Skin epidermis (tissue), 12 donors: ENCODE measurements around the gene LPCAT1.
"Not testable (repeated sequence)": the region's sequence is repeated elsewhere in the genome, so short reads cannot be mapped to it uniquely, and the experiment has no call there.

Experiments
- H3K27ac ChIP-seq, 21 experiments: fragments of 200-600 bp; sonication (generic) in 11 of 21; one replicate each; pipeline ENCODE4 v1.5.0; 2020; ENCODE audit warnings: mild to moderate bottlenecking in 3 of 21, inconsistent platforms in 2 of 21, moderate library complexity in 2 of 21
- H3K4me3 ChIP-seq, 7 experiments: fragments of 200-600 bp; sonication (generic) in 2 of 7; one replicate each; pipeline ENCODE4 v1.5.0; 2020; ENCODE audit warnings: inconsistent platforms in 2 of 7, mild to moderate bottlenecking in 2 of 7, moderate library complexity in 1 of 7

LPCAT1 gene

DNA sequence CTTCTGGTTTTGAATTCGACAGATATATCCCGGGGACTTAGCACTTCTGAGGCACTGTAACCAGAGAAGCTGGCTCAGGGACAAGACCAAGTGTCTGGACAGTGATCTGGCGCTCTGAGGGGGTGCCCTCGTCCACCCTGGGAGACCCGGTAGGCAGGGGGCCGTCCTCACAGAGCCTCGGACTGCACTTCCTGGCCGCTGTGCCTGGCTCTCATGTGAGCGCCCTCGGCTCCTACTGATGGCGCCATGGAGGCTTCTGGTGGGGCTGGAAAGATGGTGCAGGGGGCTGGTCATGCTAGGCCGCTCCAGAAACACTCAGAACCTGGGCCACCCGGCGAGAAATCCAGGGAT lies 59.7 kb downstream of the LPCAT1 start:
- H3K4me3 ChIP-seq: no peak overlapping the region
- no peak overlapping the region for H3K27ac ChIP-seq

DNA sequence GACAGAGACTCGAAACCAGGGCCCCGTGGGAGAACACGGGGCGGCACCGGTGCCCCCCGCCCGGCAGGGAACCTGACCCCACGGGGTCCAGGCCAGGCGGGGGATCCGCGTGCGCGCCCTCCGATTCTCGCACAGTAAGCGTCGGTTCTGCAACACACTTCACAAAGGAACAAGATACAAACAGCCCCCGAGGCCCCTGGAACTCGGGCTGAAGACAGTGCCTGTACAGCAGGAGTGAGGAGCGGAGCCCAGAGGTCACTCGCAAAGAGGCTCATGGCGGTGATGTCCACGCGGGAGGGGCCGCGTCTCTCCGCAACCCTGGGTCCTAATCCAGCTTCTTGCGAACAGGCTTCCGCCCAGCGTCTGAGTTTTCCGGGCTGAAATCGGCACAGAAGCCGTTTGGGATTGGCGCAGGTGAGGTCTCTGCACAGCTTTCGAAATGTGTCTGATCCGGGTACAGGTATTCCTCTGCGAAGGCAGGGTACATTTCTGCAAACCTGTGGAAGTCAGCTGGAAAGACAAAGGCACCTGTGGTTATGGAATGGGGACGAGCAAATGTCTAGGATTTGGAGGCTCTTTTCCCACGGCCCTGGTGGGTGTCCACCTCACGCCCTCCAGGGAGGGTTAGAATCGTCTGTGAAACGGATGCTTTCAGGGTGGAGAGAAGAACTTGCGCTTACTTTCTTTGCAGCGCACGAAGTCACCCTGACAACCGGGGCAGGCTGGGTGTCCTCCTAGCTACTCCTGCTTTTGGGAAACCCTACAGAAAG lies 60.2 kb downstream of the LPCAT1 start:
- Histone ChIP-seq H3K27ac (no peak overlapping the region), H3K4me3 (no peak overlapping the region)

DNA sequence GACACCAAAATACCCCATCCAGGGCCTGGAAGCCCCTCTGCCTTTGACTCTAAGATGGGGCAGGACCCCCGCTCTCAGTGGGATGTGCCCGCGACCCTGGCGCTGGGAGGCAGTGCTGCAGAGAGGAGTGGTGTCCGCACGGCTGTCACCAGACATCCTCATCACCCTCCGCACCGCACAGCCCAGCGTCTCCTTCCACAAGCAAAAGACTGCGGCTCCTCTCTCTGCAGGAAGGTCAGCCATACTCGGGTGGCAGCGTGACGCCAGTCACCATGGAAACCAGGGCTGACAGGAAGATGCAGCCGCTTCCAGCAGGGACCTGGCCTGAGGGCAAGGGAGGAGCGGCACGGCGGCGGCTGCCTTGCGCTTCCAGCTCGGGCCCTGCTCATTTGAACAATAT lies 61.4 kb downstream of the LPCAT1 start:
- no peak overlapping the region for H3K27ac ChIP-seq
- no peak overlapping the region for H3K4me3 ChIP-seq

GRCh38 chr5:1461396-1461795 lies 62.4 kb downstream of the LPCAT1 start:
- Histone ChIP-seq H3K4me3 (no peak overlapping the region), H3K27ac (no peak overlapping the region)

GRCh38 chr5:1460054-1460682 lies 63.6 kb downstream of the LPCAT1 start:
- Histone ChIP-seq H3K4me3 (no peak overlapping the region), H3K27ac (no peak overlapping the region)

GRCh38 chr5:1459435-1459834 lies 64.3 kb downstream of the LPCAT1 start:
- not testable (repeated sequence) for H3K27ac ChIP-seq, H3K4me3 ChIP-seq

DNA sequence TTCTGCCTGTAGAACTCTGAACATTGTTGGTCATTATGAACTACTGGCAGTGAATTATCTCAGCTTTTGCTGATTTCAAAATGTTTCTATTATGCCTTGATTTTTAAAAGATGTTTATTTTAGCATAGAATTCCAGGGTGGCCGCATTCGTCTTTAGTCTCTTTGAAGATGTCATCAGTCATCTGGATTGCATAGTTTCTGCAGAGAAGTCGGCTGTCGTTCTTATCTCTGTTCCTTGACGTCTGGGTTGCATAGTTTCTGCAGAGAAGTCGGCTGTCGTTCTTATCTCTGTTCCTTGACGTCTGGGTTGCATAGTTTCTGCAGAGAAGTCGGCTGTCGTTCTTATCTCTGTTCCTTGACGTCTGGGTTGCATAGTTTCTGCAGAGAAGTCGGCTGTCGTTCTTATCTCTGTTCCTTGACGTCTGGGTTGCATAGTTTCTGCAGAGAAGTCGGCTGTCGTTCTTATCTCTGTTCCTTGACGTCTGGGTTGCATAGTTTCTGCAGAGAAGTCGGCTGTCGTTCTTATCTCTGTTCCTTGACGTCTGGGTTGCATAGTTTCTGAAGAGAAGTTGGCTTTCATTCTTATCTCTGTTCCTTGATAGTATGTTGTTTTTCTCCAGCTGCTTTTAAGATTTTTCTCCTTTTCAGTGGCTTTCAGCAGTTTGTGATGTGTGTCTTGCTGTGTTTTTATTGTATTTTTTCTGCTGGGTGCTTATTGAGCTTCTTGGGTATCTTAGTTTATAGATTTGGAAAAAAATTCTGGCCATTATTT lies 67.5 kb downstream of the LPCAT1 start:
- H3K27ac ChIP-seq, H3K4me3 ChIP-seq: not testable (repeated sequence)

GRCh38 chr5:1453613-1454012 lies 70.1 kb downstream of the LPCAT1 start:
- no peak overlapping the region for H3K4me3 ChIP-seq
- H3K27ac ChIP-seq: no peak overlapping the region

GRCh38 chr5:1449081-1449630 lies 74.6 kb downstream of the LPCAT1 start:
- Histone ChIP-seq H3K27ac (no peak overlapping the region), H3K4me3 (no peak overlapping the region)

DNA sequence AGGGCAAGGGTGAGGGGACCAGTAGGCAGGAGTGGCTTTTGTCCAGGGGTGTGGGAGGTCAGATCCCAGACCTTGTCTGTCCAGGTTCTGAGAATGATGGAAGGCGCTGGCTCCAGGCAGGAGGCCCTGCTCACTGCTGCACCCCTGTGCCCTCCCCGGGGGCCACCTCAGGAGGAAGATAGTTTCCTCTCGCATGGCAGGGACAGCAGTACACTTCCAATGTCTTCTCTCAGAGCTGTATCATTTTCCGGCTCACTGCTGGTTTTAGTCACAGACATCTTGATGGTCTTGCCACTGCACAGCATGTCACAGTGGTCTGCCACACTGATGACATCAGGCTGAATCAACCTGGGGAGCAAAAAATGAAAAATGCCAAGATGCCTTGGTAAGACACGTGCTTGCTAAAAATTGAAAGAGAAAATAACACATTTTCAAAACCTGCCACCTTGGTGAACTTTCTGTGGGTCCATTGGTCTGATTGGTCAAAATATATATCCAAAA lies 75.2 kb downstream of the LPCAT1 start:
- no peak overlapping the region for H3K4me3 ChIP-seq
- H3K27ac ChIP-seq: no peak overlapping the region

- no peak overlapping the region for H3K27ac ChIP-seq
- no peak overlapping the region for H3K4me3 ChIP-seq
These were observed 75.9 kb downstream of the LPCAT1 start for GRCh38 chr5:1447671-1448361.

- no peak overlapping the region for H3K4me3 ChIP-seq
These were observed 77.0 kb downstream of the LPCAT1 start for GRCh38 chr5:1446602-1447343.

GRCh38 chr5:1445689-1446601 lies 77.8 kb downstream of the LPCAT1 start:
- Histone ChIP-seq H3K27ac (no peak overlapping the region), H3K4me3 (no peak overlapping the region)

More at GRCh38 chr5:1446602-1447343, 77.0 kb downstream of the LPCAT1 start:
- no peak overlapping the region for H3K27ac ChIP-seq

DNA sequence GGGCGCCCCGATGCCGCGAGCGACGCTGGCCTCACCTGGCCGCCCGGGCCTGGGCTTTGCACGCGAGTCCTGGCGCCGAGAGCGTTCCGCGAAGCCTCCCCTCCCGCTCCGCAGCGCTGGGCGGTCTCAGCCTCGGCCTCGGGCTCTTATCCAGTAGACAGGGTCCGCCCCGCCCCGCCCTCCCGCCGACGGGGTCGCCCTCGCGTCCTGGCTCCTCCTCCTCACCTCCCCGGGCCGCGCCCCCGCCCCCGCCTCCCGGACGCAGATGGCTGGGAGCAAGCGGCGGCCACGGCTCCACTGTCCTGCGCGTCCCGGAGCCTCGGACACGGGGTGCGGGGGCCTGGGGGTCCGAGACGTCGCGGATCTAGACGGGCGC lies 78.5 kb downstream of the LPCAT1 start, which contains the start of gene SLC6A3:
TSS of gene SLC6A3 (minus strand) at position 128 of the 376 bp plus-strand sequence. CDS start 2,243 bp downstream, outside the sequence.
- H3K27ac ChIP-seq: no peak within 1 kb of the TSS
- H3K4me3 ChIP-seq: no peak within 1 kb of the TSS

GRCh38 chr5:1444361-1445189 lies 79.2 kb downstream of the LPCAT1 start:
- H3K27ac ChIP-seq: no peak overlapping the region

GRCh38 chr5:1443991-1444360 lies 79.8 kb downstream of the LPCAT1 start:
- no peak overlapping the region for H3K27ac ChIP-seq
- H3K4me3 ChIP-seq: no peak overlapping the region

More at GRCh38 chr5:1444361-1445189, 79.2 kb downstream of the LPCAT1 start:
- no peak overlapping the region for H3K4me3 ChIP-seq

GRCh38 chr5:1443171-1443570 lies 80.6 kb downstream of the LPCAT1 start:
- H3K27ac ChIP-seq: no peak overlapping the region
- no peak overlapping the region for H3K4me3 ChIP-seq
